Stomach (tissue), 4 donors: ENCODE data around the gene ARHGAP24.

Source experiments
- CTCF ChIP-seq, 7 experiments: fragments of 450-650 bp in 4 of 7; fragments of 200-600 bp in 3 of 7; sonication (generic) in 3 of 7; IDR thresholded peaks; one replicate each; pipeline ENCODE4 v1.5.1; 2016 to 2019; ENCODE audit warnings: antibody characterized with exemption in 7 of 7, control low read depth in 2 of 7, mild to moderate bottlenecking in 1 of 7
- EP300 ChIP-seq: sonication (generic); formaldehyde crosslinking; IDR thresholded peaks from one replicate; pipeline ENCODE4 v1.6.1; 2017; ENCODE audit warnings: antibody characterized with exemption
- POLR2A ChIP-seq, 4 donors: fragments of 450-650 bp; IDR thresholded peaks; one replicate each; pipeline ENCODE4 v1.6.1; 2016; ENCODE audit warnings: antibody characterized with exemption in 4 of 4, control low read depth in 2 of 4, mild to moderate bottlenecking in 1 of 4, moderate library complexity in 1 of 4

GRCh38 chr4:85591406-85592098 lies 116.6 kb downstream of the ARHGAP24 start:
- TF ChIP-seq CTCF (IDR thresholded peaks at IDR 0.05) (no peak), POLR2A (IDR thresholded peaks at IDR 0.05) (no peak), EP300 (no peak)
